ENCODE data around the gene GSC2. TPM values are rescaled to one million over a fixed set of nuclear protein-coding genes. Genes with fewer than 3 reads are reported as not detected.

GSC2 gene
- total RNA-seq, 2 donors from 2014 or later: not detected

GRCh38 chr22:19142394-19142793 lies 7.7 kb downstream of the GSC2 start:
- H3K4me3 Mint-ChIP-seq: peak overlapping the region; percentile 19 to 54
- peaks cover 10% of the 10 kb centered on the region for H3K27me3 Mint-ChIP-seq (ENCODE audit: low read depth)
- ATAC-seq (replicated peaks in 1 of 2) (no peak), DNase-seq (no peak)
- H3K27ac Mint-ChIP-seq: no peak overlapping the region
- H3K9me3 Mint-ChIP-seq: no peaks in the 10 kb centered on the region
- H3K36me3 Mint-ChIP-seq (ENCODE audit: insufficient read depth in 2 of 2): peaks cover 3 to 13% of the 10 kb centered on the region in 2 donors
- peaks cover 18% of the 10 kb centered on the region for H3K4me1 Mint-ChIP-seq (ENCODE audit: low read depth)

GRCh38 chr22:19139974-19140373 lies 10.1 kb downstream of the GSC2 start:
- Mint-ChIP-seq H3K4me3 (no peak overlapping the region), H3K4me1 (ENCODE audit: low read depth) (peaks cover 18% of the 10 kb centered on the region), H3K27ac (no peak overlapping the region), H3K36me3 (ENCODE audit: insufficient read depth in 2 of 2) (peaks cover 3 to 24% of the 10 kb centered on the region in 2 donors), H3K9me3 (no peaks in the 10 kb centered on the region), H3K27me3 (ENCODE audit: low read depth) (no peaks in the 10 kb centered on the region)
- ATAC-seq (replicated peaks in 1 of 2): no peak
- DNase-seq: no peak

GRCh38 chr22:19139001-19139356 lies 11.1 kb downstream of the GSC2 start:
- H3K27me3 Mint-ChIP-seq (ENCODE audit: low read depth): no peaks in the 10 kb centered on the region

GRCh38 chr22:19138217-19139000 lies 11.7 kb downstream of the GSC2 start:
- Mint-ChIP-seq H3K9me3 (no peaks in the 10 kb centered on the region), H3K4me1 (ENCODE audit: low read depth) (peaks cover 2% of the 10 kb centered on the region), H3K4me3 (no peak overlapping the region), H3K36me3 (ENCODE audit: insufficient read depth in 2 of 2) (peaks cover 0 to 19% of the 10 kb centered on the region in 2 donors), H3K27me3 (ENCODE audit: low read depth) (no peaks in the 10 kb centered on the region), H3K27ac (no peak overlapping the region)
- no peak for DNase-seq
- no peak for ATAC-seq (replicated peaks in 1 of 2)

More at GRCh38 chr22:19139001-19139356, 11.1 kb downstream of the GSC2 start:
- DNase-seq (no peak), ATAC-seq (replicated peaks in 1 of 2) (no peak)
- Mint-ChIP-seq H3K27ac (no peak overlapping the region), H3K9me3 (no peaks in the 10 kb centered on the region), H3K4me3 (no peak overlapping the region), H3K36me3 (ENCODE audit: insufficient read depth in 2 of 2) (peaks cover 1 to 20% of the 10 kb centered on the region in 2 donors), H3K4me1 (ENCODE audit: low read depth) (peaks cover 8% of the 10 kb centered on the region)

- DNase-seq (no peak), ATAC-seq (replicated peaks in 1 of 2) (no peak)
- Mint-ChIP-seq H3K27ac (no peak overlapping the region), H3K4me3 (no peak overlapping the region), H3K27me3 (ENCODE audit: low read depth) (no peaks in the 10 kb centered on the region), H3K9me3 (no peaks in the 10 kb centered on the region), H3K4me1 (ENCODE audit: low read depth) (no peaks in the 10 kb centered on the region), H3K36me3 (ENCODE audit: insufficient read depth in 2 of 2) (peaks cover 0 to 19% of the 10 kb centered on the region in 2 donors)
Measured at GRCh38 chr22:19137384-19138216, 12.5 kb downstream of the GSC2 start.

GRCh38 chr22:19136915-19137314 lies 13.2 kb downstream of the GSC2 start:
- H3K4me1 Mint-ChIP-seq (ENCODE audit: low read depth): no peaks in the 10 kb centered on the region
- H3K36me3 Mint-ChIP-seq (ENCODE audit: insufficient read depth in 2 of 2): peaks cover 0 to 17% of the 10 kb centered on the region in 2 donors
- ATAC-seq (replicated peaks in 1 of 2): no peak
- DNase-seq: no peak
- no peaks in the 10 kb centered on the region for H3K9me3 Mint-ChIP-seq
- H3K27ac Mint-ChIP-seq: peak overlapping the region; percentile 5
- no peak overlapping the region for H3K4me3 Mint-ChIP-seq
- H3K27me3 Mint-ChIP-seq (ENCODE audit: low read depth): no peaks in the 10 kb centered on the region

- H3K27me3 Mint-ChIP-seq (ENCODE audit: low read depth): no peaks in the 10 kb centered on the region
- H3K9me3 Mint-ChIP-seq: no peaks in the 10 kb centered on the region
- H3K4me3 Mint-ChIP-seq: no peak overlapping the region
- no peaks in the 10 kb centered on the region for H3K4me1 Mint-ChIP-seq (ENCODE audit: low read depth)
- ATAC-seq (replicated peaks in 1 of 2) (no peak), DNase-seq (no peak)
- peaks cover 0 to 12% of the 10 kb centered on the region in 2 donors for H3K36me3 Mint-ChIP-seq (ENCODE audit: insufficient read depth in 2 of 2)
- no peak overlapping the region for H3K27ac Mint-ChIP-seq
Measured at GRCh38 chr22:19134874-19135273, 15.2 kb downstream of the GSC2 start.

GRCh38 chr22:19134176-19134831 lies 15.8 kb downstream of the GSC2 start:
- DNase-seq (no peak), ATAC-seq (replicated peaks in 1 of 2) (peak in 1 of 2 donors; percentile 16)
- Mint-ChIP-seq H3K4me3 (no peak overlapping the region), H3K36me3 (ENCODE audit: insufficient read depth in 2 of 2) (peaks cover 0 to 12% of the 10 kb centered on the region in 2 donors), H3K9me3 (no peaks in the 10 kb centered on the region), H3K27ac (no peak overlapping the region), H3K4me1 (ENCODE audit: low read depth) (no peaks in the 10 kb centered on the region), H3K27me3 (ENCODE audit: low read depth) (no peaks in the 10 kb centered on the region)

GRCh38 chr22:19133561-19133960 lies 16.5 kb downstream of the GSC2 start:
- ATAC-seq (replicated peaks in 1 of 2): no peak
- H3K4me1 Mint-ChIP-seq (ENCODE audit: low read depth): no peaks in the 10 kb centered on the region
- no peak for DNase-seq
- peaks cover 0 to 12% of the 10 kb centered on the region in 2 donors for H3K36me3 Mint-ChIP-seq (ENCODE audit: insufficient read depth in 2 of 2)
- H3K27me3 Mint-ChIP-seq (ENCODE audit: low read depth): no peaks in the 10 kb centered on the region
- H3K4me3 Mint-ChIP-seq: no peak overlapping the region
- no peak overlapping the region for H3K27ac Mint-ChIP-seq
- no peaks in the 10 kb centered on the region for H3K9me3 Mint-ChIP-seq

GRCh38 chr22:19132693-19133400 lies 17.2 kb downstream of the GSC2 start:
- no peak for DNase-seq
- peaks cover 0 to 12% of the 10 kb centered on the region in 2 donors for H3K36me3 Mint-ChIP-seq (ENCODE audit: insufficient read depth in 2 of 2)

GRCh38 chr22:19132153-19132552 lies 17.9 kb downstream of the GSC2 start:
- Mint-ChIP-seq H3K9me3 (no peaks in the 10 kb centered on the region), H3K4me1 (ENCODE audit: low read depth) (no peaks in the 10 kb centered on the region), H3K4me3 (no peak overlapping the region), H3K27me3 (ENCODE audit: low read depth) (no peaks in the 10 kb centered on the region), H3K36me3 (ENCODE audit: insufficient read depth in 2 of 2) (peaks cover 0 to 12% of the 10 kb centered on the region in 2 donors), H3K27ac (no peak overlapping the region)
- DNase-seq (no peak), ATAC-seq (replicated peaks in 1 of 2) (no peak)

More at GRCh38 chr22:19132693-19133400, 17.2 kb downstream of the GSC2 start:
- H3K9me3 Mint-ChIP-seq: no peaks in the 10 kb centered on the region
- no peaks in the 10 kb centered on the region for H3K27me3 Mint-ChIP-seq (ENCODE audit: low read depth)
- H3K4me1 Mint-ChIP-seq (ENCODE audit: low read depth): no peaks in the 10 kb centered on the region
- no peak overlapping the region for H3K4me3 Mint-ChIP-seq
- no peak overlapping the region for H3K27ac Mint-ChIP-seq
- no peak for ATAC-seq (replicated peaks in 1 of 2)

- DNase-seq (no peak), ATAC-seq (replicated peaks in 1 of 2) (no peak)
- H3K9me3 Mint-ChIP-seq: no peaks in the 10 kb centered on the region
- H3K27ac Mint-ChIP-seq: no peak overlapping the region
- H3K4me3 Mint-ChIP-seq: no peak overlapping the region
- H3K4me1 Mint-ChIP-seq (ENCODE audit: low read depth): no peaks in the 10 kb centered on the region
- no peaks in the 10 kb centered on the region for H3K27me3 Mint-ChIP-seq (ENCODE audit: low read depth)
- H3K36me3 Mint-ChIP-seq (ENCODE audit: insufficient read depth in 2 of 2): peaks cover 0 to 9% of the 10 kb centered on the region in 2 donors
Measured at GRCh38 chr22:19131685-19132015, 18.4 kb downstream of the GSC2 start.

Measured in activated T-cell treated with anti-CD3 and anti-CD28 coated beads, Interleukin-2, amount 50 U/mL, for 72 hours (primary cell).